Ascending aorta (tissue), 2 donors: ENCODE results near the gene TTL. TPM values are rescaled to one million over a fixed set of nuclear protein-coding genes. Genes with fewer than 3 reads are reported as not detected.

Experiments used
- DNase-seq, 2 donors: peaks; one replicate each; pipeline ENCODE4 v3.0.0-alpha.2; 2019; ENCODE audit warnings: low spot score in 2 of 2
- H3K27ac ChIP-seq, 2 donors: fragments of 200-600 bp; sonication (generic); one replicate each; pipeline ENCODE4 v1.5.1; 2016 to 2017; ENCODE audit warnings: mild to moderate bottlenecking in 1 of 2
- H3K27me3 ChIP-seq: fragments of 200-600 bp; sonication (generic); one replicate; pipeline ENCODE4 v1.5.1; 2017
- H3K36me3 ChIP-seq, 2 donors: fragments of 200-600 bp; sonication (generic); one replicate each; pipeline ENCODE4 v1.5.1; 2016
- H3K4me1 ChIP-seq, 2 donors: fragments of 200-600 bp; sonication (generic); one replicate each; pipeline ENCODE4 v1.5.1; 2016 to 2017; ENCODE audit warnings: mild to moderate bottlenecking in 1 of 2
- H3K4me3 ChIP-seq, 2 donors: fragments of 200-600 bp; sonication (generic); one replicate each; pipeline ENCODE4 v1.5.1; 2016 to 2017; ENCODE audit warnings: mild to moderate bottlenecking in 1 of 2
- H3K9me3 ChIP-seq, 2 donors: fragments of 200-600 bp; sonication (generic); one replicate each; pipeline ENCODE4 v1.5.1; 2016
- intact Hi-C: fragments of 100-400 bp; cut with DNase I; formaldehyde crosslinking; loops from one replicate; pipeline ENCODE4 v1.15.1; 2023
- total RNA-seq: library from RNA; depleted of rRNA; stranded (reverse); fragments of >200 nt; gene quantifications from one replicate; pipeline ENCODE4 v1.1.0, GENCODE V29; 2016
- TF ChIP-seq, protein P1 (sequence below), 3 experiments: fragments of 200-600 bp in 2 of 3; fragments of 450-650 bp in 1 of 3; sonication (generic) in 2 of 3; IDR thresholded peaks; one replicate each; pipeline ENCODE4 v1.5.1; 2016 to 2019; ENCODE audit warnings: antibody characterized with exemption in 3 of 3, mild to moderate bottlenecking in 1 of 3, moderate library complexity in 1 of 3

The TTL gene
- total RNA-seq, 1 donor from 2014 or later, result 3.2 TPM

DNA sequence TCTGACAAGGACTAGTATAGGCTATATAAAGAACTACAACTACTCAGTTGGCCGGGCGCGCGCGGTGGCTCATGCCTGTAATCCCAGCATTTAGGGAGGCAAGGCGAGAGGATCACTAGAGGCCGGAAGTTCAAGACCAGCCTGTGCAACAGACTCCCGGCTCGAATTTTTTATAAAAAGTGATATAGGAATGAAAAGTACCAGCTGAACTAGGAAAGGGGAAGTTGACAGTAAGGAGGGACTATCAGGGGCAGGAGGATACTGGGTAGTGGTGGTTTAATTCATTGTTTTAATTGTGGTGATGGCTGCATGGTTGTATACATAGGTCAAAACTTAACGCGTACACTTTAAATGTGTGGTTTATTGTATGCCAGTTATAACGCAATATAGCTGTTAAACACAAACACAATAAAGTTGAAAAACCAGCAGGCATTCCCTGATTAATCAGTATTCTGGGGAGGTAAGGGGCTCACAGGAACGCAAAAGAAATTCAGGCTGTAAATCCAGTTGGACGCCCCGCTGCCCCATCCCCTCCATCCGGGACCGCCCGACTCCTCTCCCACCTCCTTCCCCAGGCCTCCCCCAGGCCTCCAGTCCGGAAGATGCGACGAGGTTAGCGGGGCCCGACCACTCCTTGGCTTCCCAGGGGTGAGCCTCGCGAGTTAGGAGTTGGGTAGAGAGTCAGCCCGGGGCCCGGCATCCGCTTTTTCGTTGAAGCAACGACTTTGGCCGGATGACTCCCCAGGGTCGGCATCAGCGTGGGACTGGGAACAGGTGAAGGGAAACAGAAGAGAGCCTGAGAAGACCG, 59.6 kb downstream of the TTL start:
- H3K36me3 ChIP-seq, result peaks cover 0 to 4% of the 10 kb centered on the region in 2 donors
- peak overlapping the region; percentile 86 for H3K4me3 ChIP-seq
- H3K9me3 ChIP-seq, result no peaks in the 10 kb centered on the region
- DNase-seq, result no peak
- TF ChIP-seq, protein P1, sequence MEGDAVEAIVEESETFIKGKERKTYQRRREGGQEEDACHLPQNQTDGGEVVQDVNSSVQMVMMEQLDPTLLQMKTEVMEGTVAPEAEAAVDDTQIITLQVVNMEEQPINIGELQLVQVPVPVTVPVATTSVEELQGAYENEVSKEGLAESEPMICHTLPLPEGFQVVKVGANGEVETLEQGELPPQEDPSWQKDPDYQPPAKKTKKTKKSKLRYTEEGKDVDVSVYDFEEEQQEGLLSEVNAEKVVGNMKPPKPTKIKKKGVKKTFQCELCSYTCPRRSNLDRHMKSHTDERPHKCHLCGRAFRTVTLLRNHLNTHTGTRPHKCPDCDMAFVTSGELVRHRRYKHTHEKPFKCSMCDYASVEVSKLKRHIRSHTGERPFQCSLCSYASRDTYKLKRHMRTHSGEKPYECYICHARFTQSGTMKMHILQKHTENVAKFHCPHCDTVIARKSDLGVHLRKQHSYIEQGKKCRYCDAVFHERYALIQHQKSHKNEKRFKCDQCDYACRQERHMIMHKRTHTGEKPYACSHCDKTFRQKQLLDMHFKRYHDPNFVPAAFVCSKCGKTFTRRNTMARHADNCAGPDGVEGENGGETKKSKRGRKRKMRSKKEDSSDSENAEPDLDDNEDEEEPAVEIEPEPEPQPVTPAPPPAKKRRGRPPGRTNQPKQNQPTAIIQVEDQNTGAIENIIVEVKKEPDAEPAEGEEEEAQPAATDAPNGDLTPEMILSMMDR (IDR thresholded peaks at IDR 0.05), result no peak
- H3K27ac ChIP-seq, result peak overlapping the region; percentile 91 to 93
- no peaks in the 10 kb centered on the region for H3K27me3 ChIP-seq
- intact Hi-C loops, result loop anchor here (1.0 kb wide), 3 partner anchors 43 to 104 kb away; partner anchors contain the start of genes CHCHD5 and SLC20A1
- H3K4me1 ChIP-seq, result peaks cover 3 to 11% of the 10 kb centered on the region in 2 donors

DNA sequence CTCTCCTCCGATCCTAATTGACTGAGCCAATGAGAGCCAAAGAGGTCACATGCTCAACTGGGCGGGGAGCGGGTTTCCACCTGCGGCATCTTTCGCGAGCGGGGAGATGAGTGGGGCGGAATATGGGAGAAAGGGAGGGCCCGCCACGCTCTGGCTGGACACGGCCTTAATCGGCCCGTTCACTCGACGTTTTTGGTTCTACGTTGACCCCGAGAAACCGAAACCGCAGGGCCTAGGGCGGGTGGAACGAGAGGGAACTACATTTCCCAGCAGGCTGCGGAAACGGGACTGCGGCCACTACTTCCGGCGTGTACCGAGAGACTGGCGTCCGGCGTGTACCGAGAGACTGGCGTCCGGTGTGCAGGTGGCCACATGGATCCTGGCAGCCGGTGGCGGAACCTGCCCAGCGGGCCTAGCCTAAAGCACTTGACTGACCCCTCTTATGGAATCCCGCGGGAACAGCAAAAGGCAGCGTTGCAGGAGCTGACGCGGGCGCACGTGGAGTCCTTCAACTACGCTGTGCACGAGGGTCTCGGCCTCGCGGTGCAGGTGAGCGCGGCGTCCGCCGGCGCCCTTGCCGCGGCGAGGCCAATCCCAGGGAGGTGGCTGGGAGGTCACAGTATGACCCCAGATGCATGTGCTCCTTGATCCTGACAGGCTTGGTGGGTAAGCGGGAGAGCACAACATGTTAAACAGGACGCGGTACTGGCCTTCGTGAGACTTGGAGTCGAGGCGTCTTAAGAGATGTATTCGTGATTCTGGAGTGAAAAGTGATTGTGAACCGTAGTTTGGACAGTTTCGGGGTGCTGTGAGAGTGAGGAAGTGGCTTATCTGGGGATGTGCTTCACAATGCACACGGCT, 60.4 kb downstream of the TTL start, which contains the start of gene POLR1B:
Gene POLR1B, plus strand, starts transcription at position 343 of the 861 bp plus-strand sequence. Its CDS starts 30 bp downstream, at position 373.
- Histone ChIP-seq H3K9me3 (no peaks in the 10 kb centered on the region), H3K36me3 (peaks cover under 1 to 5% of the 10 kb centered on the region in 2 donors), H3K4me3 (peak within 1 kb of the TSS; percentile 86), H3K27ac (peak within 1 kb of the TSS; percentile 91 to 93), H3K27me3 (no peaks in the 10 kb centered on the region), H3K4me1 (peaks cover 3 to 11% of the 10 kb centered on the region in 2 donors)
- DNase-seq, result peak; percentile 19 to 90
- TF ChIP-seq, protein P1 (IDR thresholded peaks at IDR 0.05), result no peak
- intact Hi-C loops, result loop anchor here (1.0 kb wide), 3 partner anchors 42 to 103 kb away; partner anchors contain the start of genes CHCHD5 and SLC20A1

DNA sequence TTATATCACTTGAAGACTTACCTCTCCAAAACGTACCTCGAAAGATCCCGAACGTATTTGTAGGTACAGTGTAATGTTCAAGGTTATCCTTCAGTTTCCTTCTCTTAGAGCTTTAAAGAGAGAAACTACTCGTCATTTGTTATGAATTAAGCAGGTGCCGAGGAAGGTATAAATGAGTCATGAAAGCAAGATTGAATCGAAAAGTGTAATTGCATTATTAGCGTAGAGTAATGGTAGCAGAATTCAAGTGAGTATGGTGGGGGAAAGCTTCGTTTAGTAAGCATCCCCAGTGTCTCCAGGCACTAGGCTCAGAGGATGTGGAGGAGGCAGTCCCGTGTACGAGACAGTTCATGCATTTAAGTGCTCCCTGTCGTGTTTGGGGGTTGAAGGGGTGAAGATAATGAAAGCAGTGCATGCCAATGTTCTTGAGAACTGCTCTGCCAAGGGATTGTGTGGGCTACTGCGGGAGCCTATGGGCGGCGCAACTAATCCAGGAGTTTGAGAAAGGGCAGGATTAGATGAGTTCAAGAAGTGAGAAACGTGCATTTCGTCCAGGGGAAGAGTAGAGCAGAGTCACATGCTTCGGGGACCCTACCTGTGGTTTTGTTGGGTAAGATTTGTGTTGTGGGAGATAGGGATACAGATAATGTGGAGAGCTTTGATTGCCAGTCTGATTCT, 61.2 kb downstream of the TTL start:
- Histone ChIP-seq H3K27me3 (no peaks in the 10 kb centered on the region), H3K9me3 (no peaks in the 10 kb centered on the region), H3K36me3 (peaks cover 7 to 8% of the 10 kb centered on the region in 2 donors), H3K27ac (no peak overlapping the region), H3K4me1 (peaks cover 3 to 11% of the 10 kb centered on the region in 2 donors), H3K4me3 (peak overlapping the region; percentile 86)
- no peak for DNase-seq
- intact Hi-C loops, result loop anchor here (1.0 kb wide), 3 partner anchors 41 to 102 kb away; partner anchors contain the start of genes CHCHD5 and SLC20A1
- TF ChIP-seq, protein P1 (IDR thresholded peaks at IDR 0.05), result no peak

DNA sequence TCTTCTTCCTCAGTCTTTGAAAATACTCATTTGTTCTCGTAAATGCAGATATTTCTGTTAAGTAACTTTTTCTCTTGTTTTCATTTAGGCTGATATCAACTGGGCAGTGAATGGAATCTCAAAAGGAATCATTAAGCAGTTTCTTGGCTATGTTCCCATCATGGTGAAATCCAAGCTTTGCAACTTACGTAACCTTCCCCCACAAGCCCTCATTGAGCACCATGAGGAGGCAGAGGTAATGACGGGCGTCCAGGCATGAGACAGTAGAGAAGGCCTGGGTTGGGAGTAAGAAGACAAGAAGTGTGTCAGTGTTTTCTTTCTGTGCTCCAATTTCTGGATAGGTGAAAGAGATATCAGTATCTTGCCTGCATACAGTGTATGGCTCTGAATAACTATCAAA, 65.4 kb downstream of the TTL start:
- no peak for DNase-seq
- no peaks in the 10 kb centered on the region for H3K9me3 ChIP-seq
- intact Hi-C loops, result no loop called here
- peaks cover 29 to 48% of the 10 kb centered on the region in 2 donors for H3K36me3 ChIP-seq
- H3K27me3 ChIP-seq, result no peaks in the 10 kb centered on the region
- peaks cover 3 to 7% of the 10 kb centered on the region in 2 donors for H3K4me1 ChIP-seq
- TF ChIP-seq, protein P1 (IDR thresholded peaks at IDR 0.05), result no peak
- H3K27ac ChIP-seq, result no peak overlapping the region
- H3K4me3 ChIP-seq, result no peak overlapping the region

DNA sequence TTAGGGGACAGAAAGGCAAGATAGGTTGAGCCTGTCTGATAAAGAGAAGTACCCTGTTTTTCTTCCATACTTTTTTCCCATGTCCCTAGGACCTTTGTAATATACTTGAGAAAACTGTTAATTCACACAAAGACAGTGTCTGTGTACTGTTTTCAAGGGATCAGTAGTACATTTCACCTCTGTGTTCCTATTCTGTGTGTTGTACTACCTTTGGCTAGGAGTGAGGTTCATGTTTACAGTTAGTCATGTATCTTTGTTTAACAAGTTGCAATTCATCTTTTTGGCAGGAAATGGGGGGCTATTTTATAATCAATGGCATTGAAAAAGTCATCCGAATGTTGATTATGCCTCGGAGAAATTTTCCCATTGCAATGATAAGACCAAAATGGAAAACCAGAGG, 67.0 kb downstream of the TTL start:
- TF ChIP-seq, protein P1 (IDR thresholded peaks at IDR 0.05), result no peak
- no peak for DNase-seq
- Histone ChIP-seq H3K4me1 (no peaks in the 10 kb centered on the region), H3K27me3 (no peaks in the 10 kb centered on the region), H3K9me3 (no peaks in the 10 kb centered on the region), H3K36me3 (peaks cover 43 to 64% of the 10 kb centered on the region in 2 donors), H3K27ac (no peak overlapping the region), H3K4me3 (no peak overlapping the region)
- intact Hi-C loops, result no loop called here
